Keratinocyte (primary cell): ENCODE measurements around the gene ALDH9A1.

ENCODE experiments used
- CTCF ChIP-seq, 3 experiments: IDR thresholded peaks in 1 of 3; conservative IDR thresholded peaks in 1 of 3; optimal IDR thresholded peaks in 1 of 3; 2 replicates in 2 of 3; 3 replicates in 1 of 3; pipeline versions ENCODE3 to v1.5.1; 2011; ENCODE audit warnings: low read length in 3 of 3, mild to moderate bottlenecking in 3 of 3, moderate library complexity in 2 of 3, control low read depth in 1 of 3, inconsistent platforms in 1 of 3; ENCODE audit not compliant: insufficient read depth in 2 of 3; ENCODE audit errors: extremely low read depth in 1 of 3
- EZH2 ChIP-seq: IDR thresholded peaks from one replicate; pipeline ENCODE4 v1.6.1; 2012; ENCODE audit warnings: inconsistent platforms, mild to moderate bottlenecking, low read length, moderate library complexity

- no peak for TF ChIP-seq CTCF (optimal IDR thresholded peaks at IDR 0.05 in 1 of 3, IDR thresholded peaks at IDR 0.05 in 1 of 3, conservative IDR thresholded peaks at IDR 0.05 in 1 of 3; ENCODE audit: extremely low read depth in 1 of 3, insufficient read depth in 2 of 3, low read length in 3 of 3)
- TF ChIP-seq EZH2, result no peak
Measured at GRCh38 chr1:165647970-165648369, 50.4 kb downstream of the ALDH9A1 start.
